Esophagus muscularis mucosa (tissue), 4 donors: ENCODE data around the gene OPTC. TPM values are rescaled to one million over a fixed set of nuclear protein-coding genes. Genes with fewer than 3 reads are reported as not detected.
A peak's percentile ranks its signal among the peaks of the same experiment; 100 is the strongest.

Source experiments
- DNase-seq: peaks from one replicate; pipeline ENCODE4 v3.0.0-alpha.2; 2017; ENCODE audit errors: extremely low spot score
- H3K27ac ChIP-seq, 4 donors: fragments of 200-600 bp; sonication (generic); replicated peaks in 1 of 4; 1 replicate in 3 of 4; 2 replicates in 1 of 4; pipeline ENCODE4 v1.5.1; 2016 to 2019; ENCODE audit warnings: mild to moderate bottlenecking in 1 of 4
- H3K27me3 ChIP-seq, 4 donors: fragments of 200-600 bp; sonication (generic); one replicate each; pipeline versions ENCODE4 v1.5.1 to v1.6.0; 2016 to 2019
- H3K36me3 ChIP-seq, 4 donors: fragments of 200-600 bp; sonication (generic); one replicate each; pipeline ENCODE4 v1.5.1; 2016 to 2019
- H3K4me1 ChIP-seq, 4 donors: fragments of 200-600 bp; sonication (generic); one replicate each; pipeline ENCODE4 v1.5.1; 2016 to 2019
- H3K4me3 ChIP-seq, 4 donors: fragments of 200-600 bp; sonication (generic); 1 replicate in 2 of 4; 2 replicates in 2 of 4; pipeline ENCODE4 v1.5.1; 2016 to 2019; ENCODE audit warnings: mild to moderate bottlenecking in 4 of 4, moderate library complexity in 1 of 4
- H3K9me3 ChIP-seq, 4 donors: fragments of 200-600 bp; sonication (generic); 1 replicate in 3 of 4; 2 replicates in 1 of 4; pipeline ENCODE4 v1.5.1; 2016 to 2019
- CTCF ChIP-seq, 3 experiments: fragments of 200-600 bp in 2 of 3; fragments of 450-650 bp in 1 of 3; sonication (generic) in 2 of 3; IDR thresholded peaks; one replicate each; pipeline ENCODE4 v1.5.1; 2017 to 2019; ENCODE audit warnings: antibody characterized with exemption in 3 of 3, mild to moderate bottlenecking in 2 of 3, moderate library complexity in 1 of 3
- EP300 ChIP-seq: sonication (generic); formaldehyde crosslinking; IDR thresholded peaks from one replicate; pipeline ENCODE4 v1.6.1; 2017; ENCODE audit warnings: antibody characterized with exemption
- POLR2A ChIP-seq: fragments of 450-650 bp; IDR thresholded peaks from one replicate; pipeline ENCODE4 v1.6.1; 2017; ENCODE audit warnings: antibody characterized with exemption, moderate library complexity, mild to moderate bottlenecking, low read depth
- POLR2AphosphoS5 ChIP-seq, 2 donors: sonication (generic); formaldehyde crosslinking; IDR thresholded peaks; one replicate each; pipeline ENCODE4 v1.6.1; 2017; ENCODE audit warnings: antibody characterized with exemption in 2 of 2
- WGBS: methylation state at CpG from one replicate; pipeline ENCODE4 v1.1.5; 2018; 5-methylcytosine and 5-hydroxymethylcytosine counted together
- intact Hi-C: fragments of 100-400 bp; cut with DNase I; formaldehyde crosslinking; loops from one replicate; pipeline ENCODE4 v1.15.1; 2023
- total RNA-seq, 4 donors: library from RNA; depleted of rRNA; stranded (reverse); fragments of >200 nt; gene quantifications; one replicate each; pipeline versions ENCODE4 v1.1.0 to v1.2.1, GENCODE V29; 2016

The OPTC gene
- total RNA-seq, 4 donors from 2014 or later: not detected

GRCh38 chr1:203554071-203554470, 60.1 kb downstream of the OPTC start:
- no peaks in the 10 kb centered on the region for H3K27me3 ChIP-seq
- TF ChIP-seq CTCF (IDR thresholded peaks at IDR 0.05) (no peak), EP300 (no peak)
- intact Hi-C loops: no loop called here
- peak overlapping the region; percentile 85 to 94 (median 91) for H3K27ac ChIP-seq
- DNase-seq: no peak
- no peaks in the 10 kb centered on the region for H3K36me3 ChIP-seq
- H3K4me3 ChIP-seq: no peak overlapping the region
- H3K4me1 ChIP-seq: peaks cover 54 to 70% (median 63%) of the 10 kb centered on the region in 4 donors
- H3K9me3 ChIP-seq: no peaks in the 10 kb centered on the region
- 87% methylated on average over 3 of the region's 3 CpGs for WGBS

GRCh38 chr1:203555076-203555475, 61.1 kb downstream of the OPTC start:
- no peaks in the 10 kb centered on the region for H3K27me3 ChIP-seq
- H3K36me3 ChIP-seq: no peaks in the 10 kb centered on the region
- WGBS: 29% methylated on average over 8 of the region's 8 CpGs
- TF ChIP-seq CTCF (IDR thresholded peaks at IDR 0.05) (no peak), EP300 (no peak), POLR2AphosphoS5 (IDR thresholded peaks at IDR 0.05) (peak in 1 of 2 donors; percentile 20), POLR2A (no peak)
- no peak overlapping the region for H3K4me3 ChIP-seq
- H3K4me1 ChIP-seq: peaks cover 59 to 73% (median 67%) of the 10 kb centered on the region in 4 donors
- intact Hi-C loops: loop anchor here (5.0 kb wide), 2 partner anchors 38 to 72 kb away; partner anchors contain the start of gene ATP2B4
- H3K9me3 ChIP-seq: no peaks in the 10 kb centered on the region
- DNase-seq: no peak
- peak overlapping the region; percentile 85 to 94 (median 91) for H3K27ac ChIP-seq

- WGBS: 50% methylated on average over 7 of the region's 7 CpGs
- H3K4me1 ChIP-seq: peaks cover 59 to 73% (median 67%) of the 10 kb centered on the region in 4 donors
- TF ChIP-seq POLR2A (no peak), POLR2AphosphoS5 (IDR thresholded peaks at IDR 0.05) (no peak), CTCF (IDR thresholded peaks at IDR 0.05) (no peak), EP300 (no peak)
Measured at GRCh38 chr1:203555511-203556046, 61.6 kb downstream of the OPTC start.

GRCh38 chr1:203556047-203556851, 62.3 kb downstream of the OPTC start:
- H3K27ac ChIP-seq: peak overlapping the region; percentile 85 to 94 (median 91)
- no peaks in the 10 kb centered on the region for H3K27me3 ChIP-seq
- intact Hi-C loops: loop anchor here (5.0 kb wide), 2 partner anchors 39 to 71 kb away; partner anchors contain the start of gene ATP2B4
- H3K4me1 ChIP-seq: peaks cover 59 to 74% (median 67%) of the 10 kb centered on the region in 4 donors
- 26% methylated on average over 15 of the region's 16 CpGs for WGBS
- DNase-seq: no peak
- peak overlapping the region in 1 of 4 donors; percentile 10 for H3K4me3 ChIP-seq
- no peaks in the 10 kb centered on the region for H3K9me3 ChIP-seq
- H3K36me3 ChIP-seq: no peaks in the 10 kb centered on the region
- TF ChIP-seq POLR2A: no peak
- TF ChIP-seq POLR2AphosphoS5 (IDR thresholded peaks at IDR 0.05): peak; percentile 53 to 67

More at GRCh38 chr1:203555511-203556046, 61.6 kb downstream of the OPTC start:
- Histone ChIP-seq H3K9me3 (no peaks in the 10 kb centered on the region), H3K36me3 (no peaks in the 10 kb centered on the region), H3K27me3 (no peaks in the 10 kb centered on the region), H3K4me3 (no peak overlapping the region), H3K27ac (peak overlapping the region; percentile 85 to 94 (median 91))
- no peak for DNase-seq
- intact Hi-C loops: loop anchor here (5.0 kb wide), 2 partner anchors 38 to 72 kb away; partner anchors contain the start of gene ATP2B4

GRCh38 chr1:203557390-203557789, 63.4 kb downstream of the OPTC start:
- Histone ChIP-seq H3K4me3 (no peak overlapping the region), H3K4me1 (peaks cover 54 to 76% (median 67%) of the 10 kb centered on the region in 4 donors)

More at GRCh38 chr1:203557390-203557789, 63.4 kb downstream of the OPTC start:
- Histone ChIP-seq H3K27ac (peak overlapping the region; percentile 85 to 94 (median 91)), H3K9me3 (no peaks in the 10 kb centered on the region), H3K36me3 (no peaks in the 10 kb centered on the region), H3K27me3 (no peaks in the 10 kb centered on the region)
- intact Hi-C loops: loop anchor here (5.0 kb wide), 2 partner anchors 40 to 70 kb away; partner anchors contain the start of gene ATP2B4
- DNase-seq: no peak
- 43% methylated on average over 7 of the region's 7 CpGs for WGBS
- TF ChIP-seq EP300 (no peak), CTCF (IDR thresholded peaks at IDR 0.05) (no peak), POLR2A (no peak), POLR2AphosphoS5 (IDR thresholded peaks at IDR 0.05) (peak; percentile 51 to 72)
